Ureter (tissue), 1 donor: ENCODE measurements around the gene BCL2. TPM values are rescaled to one million over a fixed set of nuclear protein-coding genes. Genes with fewer than 3 reads are reported as not detected.
"Not testable (repeated sequence)": the region's sequence is repeated elsewhere in the genome, so short reads cannot be mapped to it uniquely, and the experiment has no call there.

Experiments
- DNase-seq: peaks from one replicate; pipeline ENCODE4 v3.0.0-alpha.2; 2020; ENCODE audit warnings: low spot score
- total RNA-seq: library from RNA; stranded (reverse); gene quantifications from one replicate; pipeline ENCODE4 v1.2.4, GENCODE V29; 2023
- donor health status: DM: yes; HTN: yes; CAD: no.

The BCL2 gene
- total RNA-seq, result 13.3 TPM

DNA sequence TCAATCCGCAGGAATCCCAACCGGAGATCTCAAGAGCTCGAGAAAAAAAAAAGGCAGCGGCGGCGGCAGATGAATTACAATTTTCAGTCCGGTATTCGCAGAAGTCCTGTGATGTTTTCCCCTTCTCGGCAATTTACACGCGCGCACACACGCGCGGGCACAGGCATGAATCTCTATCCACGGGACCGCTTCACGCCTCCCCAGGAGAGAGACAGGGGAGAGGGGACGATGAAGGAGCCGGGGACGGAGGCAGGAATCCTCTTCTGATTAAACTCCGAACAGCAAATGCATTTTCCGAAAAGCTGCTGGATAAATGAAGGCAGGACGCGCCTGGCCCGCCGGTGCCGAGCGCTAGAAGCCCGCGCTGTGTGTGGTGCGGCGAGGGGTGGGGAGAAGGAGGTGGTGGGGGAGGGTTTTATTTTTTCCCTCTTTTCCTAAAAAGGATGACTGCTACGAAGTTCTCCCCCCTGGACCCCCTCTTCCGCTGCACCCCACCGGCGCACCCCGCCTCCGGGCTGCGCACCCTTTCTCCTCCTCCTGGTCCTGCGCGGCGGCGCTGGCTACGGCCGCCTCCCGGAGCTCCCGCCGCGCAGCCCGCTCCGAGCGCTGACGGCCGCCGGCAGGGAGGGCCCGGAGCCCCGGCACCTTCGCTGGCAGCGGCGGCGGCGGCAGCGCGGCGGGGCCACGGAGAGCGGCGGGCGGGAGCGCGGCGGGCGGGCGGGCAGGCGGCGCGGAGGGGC is at the start of gene BCL2:
Gene BCL2 (minus strand): TSS at position 387 of the 740 bp plus-strand sequence.
- peak; percentile 54 for DNase-seq

DNA sequence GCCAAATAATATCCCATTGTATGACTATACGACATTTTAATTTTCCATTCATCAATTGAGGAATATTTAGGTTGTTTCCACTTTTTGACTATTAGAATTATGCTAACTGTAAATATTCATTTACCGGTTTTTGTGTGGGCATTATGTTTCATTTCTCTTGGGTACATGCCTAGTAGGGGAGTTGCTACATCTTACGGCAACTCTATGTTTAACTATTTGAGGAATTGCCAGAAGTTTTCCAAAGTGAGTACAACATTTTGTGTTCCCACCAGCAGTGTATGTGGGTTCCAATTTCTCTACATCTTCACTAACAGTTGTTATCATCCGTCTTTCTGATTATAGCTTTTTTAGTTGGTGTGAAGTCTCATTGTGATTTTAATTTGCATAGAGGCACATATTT is 49.0 kb upstream of the BCL2 start:
- DNase-seq, result no peak

DNA sequence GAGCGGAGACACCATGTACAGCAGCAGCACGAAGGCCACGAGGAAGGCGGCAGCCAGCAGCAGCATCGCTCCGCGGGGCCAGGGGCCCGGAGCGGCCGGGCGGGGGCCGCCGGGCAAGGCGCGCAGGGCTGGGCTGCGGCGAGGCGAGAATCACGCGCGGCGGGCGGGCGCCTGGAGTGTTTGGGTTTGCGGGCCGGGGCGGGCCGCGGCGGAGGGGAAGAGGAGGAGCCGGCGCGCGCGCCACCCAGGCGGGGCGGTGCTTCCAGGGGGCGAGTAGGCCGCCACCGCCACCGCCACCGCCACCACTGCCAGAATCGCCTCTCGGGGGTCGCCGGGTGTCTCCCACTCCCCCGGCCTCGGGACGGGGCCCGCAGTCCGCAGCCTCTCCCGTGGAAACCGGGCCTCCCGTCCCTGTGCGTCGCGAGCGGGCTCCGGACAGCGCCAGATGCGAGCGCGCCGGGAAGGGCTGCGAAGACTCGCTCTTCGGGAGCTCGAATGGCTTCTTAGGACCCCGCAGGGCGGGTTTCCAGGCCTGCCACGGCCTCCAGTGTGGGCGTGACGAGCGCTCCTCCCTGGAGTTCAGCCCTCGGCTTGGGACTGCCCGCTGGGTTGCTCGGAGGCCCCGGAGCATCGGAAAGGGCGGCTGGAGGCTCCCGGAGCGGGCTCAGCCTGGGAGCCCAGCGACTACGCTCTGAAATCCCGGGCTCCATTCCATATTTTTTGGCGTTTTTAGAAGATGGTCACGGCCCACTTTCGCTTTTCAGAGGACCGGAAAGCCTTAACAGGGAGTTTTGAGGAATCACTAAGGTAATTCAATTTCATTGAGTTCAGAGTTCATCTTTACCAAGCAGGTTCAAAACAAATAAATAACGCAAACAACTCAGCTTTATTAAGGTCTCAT is 47.7 kb upstream of the BCL2 start, which contains the start of gene KDSR:
Gene KDSR (minus strand): TSS at position 154 of the 901 bp plus-strand sequence. CDS start 88 bp downstream, at position 66.
- peak; percentile 96 for DNase-seq

DNA sequence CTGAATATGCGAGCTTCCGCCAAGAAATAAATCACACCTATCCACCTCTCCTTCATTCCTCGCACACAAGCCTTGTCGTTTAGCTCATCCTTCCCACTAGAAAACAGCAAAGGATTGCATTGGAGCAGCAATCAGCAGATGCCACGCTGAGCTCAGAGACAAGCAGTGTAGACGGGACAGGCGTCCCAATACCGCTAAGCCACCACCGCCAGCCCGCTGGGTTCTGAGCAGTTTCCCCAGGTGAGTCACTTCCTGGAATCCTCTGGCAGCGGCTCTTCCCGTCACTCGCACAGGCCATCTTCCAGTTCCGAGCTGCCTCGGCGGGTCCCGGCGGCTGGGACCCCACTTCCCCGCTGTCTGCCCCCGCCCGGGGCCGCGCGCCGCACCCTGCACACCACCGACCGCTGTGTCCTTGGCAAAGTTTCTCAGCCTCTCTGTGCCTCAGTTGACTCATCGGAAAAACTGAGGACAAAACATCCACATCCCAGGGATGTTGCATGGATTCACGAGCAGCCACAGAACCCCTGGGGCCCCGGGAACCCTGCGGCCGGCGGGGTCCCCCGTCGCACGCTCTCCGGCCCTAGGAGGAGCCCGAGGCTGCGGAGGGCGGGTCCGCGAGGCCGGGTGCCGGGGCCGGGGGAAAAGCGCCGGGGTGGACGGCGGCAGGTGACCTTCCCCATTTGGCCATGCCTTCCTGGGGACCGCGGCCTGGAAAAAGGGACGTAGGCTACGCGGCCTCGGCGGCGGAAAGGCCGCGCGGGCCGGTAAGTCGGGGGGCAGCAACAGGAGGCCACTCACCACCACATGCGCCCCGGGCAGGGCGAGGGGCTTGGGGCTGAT is 46.9 kb upstream of the BCL2 start:
- peak; percentile 64 for DNase-seq

DNA sequence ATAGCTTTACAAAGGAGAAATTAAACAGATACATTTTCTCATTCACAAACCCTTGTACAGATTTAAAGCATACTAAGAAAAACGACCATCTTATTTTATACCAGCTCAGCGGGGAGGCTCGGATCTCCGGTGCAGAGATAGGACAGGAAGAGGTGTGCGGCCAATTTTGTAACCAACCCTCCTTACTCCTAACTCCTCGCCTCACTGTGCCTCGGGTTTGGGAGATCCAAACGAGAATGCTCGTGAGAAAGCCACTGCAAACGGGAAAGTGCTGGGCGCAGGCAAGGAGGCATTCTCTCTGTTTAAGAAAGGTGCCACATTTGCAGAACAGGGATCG is 46.3 kb upstream of the BCL2 start:
- DNase-seq, result no peak

DNA sequence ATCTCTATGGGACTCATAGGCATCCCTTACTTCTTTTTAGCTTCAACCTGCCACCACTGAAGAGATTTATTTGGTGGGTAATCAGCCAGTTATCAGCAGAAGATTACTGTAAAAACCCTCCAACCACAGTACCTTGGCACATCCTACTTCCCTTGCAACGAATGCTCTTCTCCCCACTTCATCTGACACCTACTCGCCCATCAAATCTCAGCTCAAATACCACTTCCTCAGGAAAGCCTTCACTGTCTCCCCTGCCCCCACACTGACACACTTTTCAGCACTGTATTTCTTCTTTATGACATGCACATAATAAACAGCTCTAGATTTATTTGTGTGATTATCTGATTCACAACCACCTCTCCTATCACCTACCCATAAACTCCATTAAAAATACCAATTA is 44.4 kb upstream of the BCL2 start:
- DNase-seq, result no peak

DNA sequence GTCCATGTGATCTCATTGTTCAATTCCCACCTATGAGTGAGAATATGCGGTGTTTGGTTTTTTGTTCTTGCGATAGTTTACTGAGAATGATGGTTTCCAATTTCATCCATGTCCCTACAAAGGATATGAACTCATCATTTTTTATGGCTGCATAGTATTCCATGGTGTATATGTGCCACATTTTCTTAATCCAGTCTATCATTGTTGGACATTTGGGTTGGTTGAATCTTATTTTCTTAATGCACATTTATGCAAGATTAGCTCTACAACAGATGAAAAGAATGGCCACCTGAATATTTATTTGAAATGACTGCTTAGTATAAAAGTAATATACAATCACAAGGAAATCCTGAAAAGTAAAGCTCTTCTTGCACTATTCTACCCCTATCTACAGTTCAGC is 43.9 kb upstream of the BCL2 start:
- DNase-seq, result not testable (repeated sequence)

DNA sequence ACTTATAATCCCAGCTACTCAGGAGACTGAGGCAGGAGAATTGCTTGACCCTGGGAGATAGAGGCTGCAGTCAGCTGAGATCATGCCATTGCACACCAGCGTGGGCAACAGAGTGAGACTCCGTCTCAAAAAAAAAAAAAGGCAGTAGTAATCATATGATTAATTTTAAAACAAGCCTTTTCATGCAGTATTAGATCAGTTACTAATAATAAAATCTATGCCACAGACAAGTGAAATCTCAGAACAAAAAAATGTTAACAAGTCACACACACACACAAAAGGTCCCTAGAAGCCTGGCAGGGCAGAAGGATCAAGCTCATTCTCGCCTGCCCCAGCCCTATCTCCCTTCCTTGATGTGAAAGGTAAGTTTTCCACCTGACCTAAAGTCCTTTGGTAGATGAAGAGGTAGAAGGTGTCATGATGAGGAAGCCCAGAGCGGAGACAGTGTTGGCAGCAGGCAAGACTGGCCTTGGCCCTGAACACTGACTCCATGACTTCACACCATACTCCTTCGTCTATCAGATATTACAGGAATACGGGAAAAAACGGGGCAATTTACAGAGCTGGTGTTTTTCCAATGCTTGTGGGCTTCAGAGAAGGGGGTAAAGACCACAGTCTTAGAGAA is 36.8 kb upstream of the BCL2 start:
- DNase-seq, result no peak

DNA sequence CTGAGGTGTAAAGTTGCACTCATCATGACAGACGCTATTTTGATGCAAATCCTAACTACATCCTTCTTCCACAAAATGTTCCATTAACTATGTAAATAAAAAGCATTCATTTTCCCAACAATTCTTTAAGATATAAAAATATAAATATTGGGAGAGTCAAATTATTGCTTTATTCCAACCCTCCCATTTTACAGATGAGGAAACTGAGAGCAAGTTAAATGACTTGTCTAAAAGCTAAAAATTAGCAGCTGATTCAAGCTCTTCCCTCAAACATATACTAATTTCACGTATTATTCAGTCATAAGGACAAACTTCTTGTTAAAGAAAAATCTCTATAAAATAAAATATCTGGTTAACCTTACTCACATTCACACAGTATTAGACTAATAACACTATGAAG is 30.7 kb upstream of the BCL2 start:
- DNase-seq, result no peak

DNA sequence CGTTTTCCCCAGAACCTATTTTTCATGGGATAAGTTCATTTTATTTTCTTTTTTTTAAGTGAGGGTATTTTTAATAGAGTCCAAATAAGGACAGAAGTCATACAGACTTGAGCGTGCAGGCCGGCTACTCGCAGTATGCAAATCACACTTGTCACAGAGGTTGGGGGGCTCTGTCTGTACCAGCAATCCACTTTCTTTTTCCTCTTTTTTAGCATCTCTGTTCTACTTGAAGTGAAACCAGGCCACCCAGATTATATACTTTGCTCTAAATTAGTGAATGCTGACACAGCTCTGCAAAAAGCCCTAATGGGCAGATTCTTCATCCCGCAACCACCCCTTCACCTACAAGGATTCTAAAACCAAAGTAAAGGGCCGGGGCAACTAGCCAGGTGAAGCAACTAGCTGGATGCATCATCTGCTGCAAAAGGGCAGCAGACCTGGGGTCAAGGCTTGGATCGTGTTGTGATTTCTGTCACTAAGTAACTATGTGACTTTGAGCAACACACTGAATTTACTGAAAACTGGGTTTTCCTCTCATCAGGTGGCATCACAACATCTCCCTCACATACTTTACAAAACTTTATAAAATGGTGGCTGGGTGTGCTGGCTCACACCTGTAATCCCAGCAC is 29.1 kb upstream of the BCL2 start:
- DNase-seq, result no peak

DNA sequence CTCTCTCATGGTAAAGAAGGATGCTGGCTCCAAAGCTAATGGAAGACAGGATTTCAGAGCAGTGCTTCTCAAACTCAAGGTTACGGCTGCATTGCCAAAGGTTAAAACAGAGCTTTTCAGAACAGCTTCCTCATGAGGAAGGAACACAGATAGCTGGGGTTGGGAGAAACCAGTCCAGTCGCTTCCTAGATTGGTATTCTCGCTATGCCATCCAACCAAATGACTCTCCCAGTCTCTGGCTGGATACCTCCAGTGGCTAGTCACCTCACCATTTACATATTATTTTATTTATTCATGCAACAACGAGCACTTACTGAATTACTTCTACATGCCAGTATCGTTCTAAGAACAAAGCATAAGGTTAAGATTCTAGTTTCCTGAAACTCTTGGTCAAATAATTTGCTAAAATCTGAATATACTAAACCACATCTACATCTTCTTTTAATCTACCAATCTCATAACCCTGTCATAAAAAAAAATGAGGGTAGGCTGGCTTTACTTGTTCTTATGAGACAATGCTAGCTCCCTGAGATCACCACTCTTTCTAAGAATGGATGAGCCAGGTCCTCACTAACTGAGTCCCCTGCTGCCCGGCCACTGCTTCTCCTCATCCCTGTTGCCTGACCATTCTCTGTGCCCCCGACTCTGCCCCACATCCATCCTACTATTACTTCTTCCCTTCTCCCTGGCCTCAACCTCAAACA is 27.1 kb upstream of the BCL2 start:
- DNase-seq, result no peak

DNA sequence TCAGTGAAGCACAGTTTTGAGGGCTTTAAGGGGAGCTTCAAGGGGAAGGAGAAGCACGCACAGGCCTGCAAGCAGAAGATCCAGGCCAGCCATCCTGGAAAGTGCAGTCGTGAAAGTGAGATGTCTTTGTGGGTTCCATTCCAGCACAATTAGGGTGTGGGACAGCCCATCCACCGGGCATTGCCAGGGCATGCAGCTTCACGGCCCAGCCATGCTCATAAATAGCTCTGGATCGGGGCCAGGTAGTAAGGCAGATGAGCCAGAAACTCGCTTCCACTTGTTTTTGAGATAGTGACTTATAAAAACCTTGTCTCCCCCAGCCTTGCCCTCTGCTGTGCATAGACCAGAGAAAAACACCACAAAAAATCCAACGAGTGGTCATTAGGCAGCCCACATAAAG is 26.5 kb upstream of the BCL2 start:
- DNase-seq, result peak; percentile 69

DNA sequence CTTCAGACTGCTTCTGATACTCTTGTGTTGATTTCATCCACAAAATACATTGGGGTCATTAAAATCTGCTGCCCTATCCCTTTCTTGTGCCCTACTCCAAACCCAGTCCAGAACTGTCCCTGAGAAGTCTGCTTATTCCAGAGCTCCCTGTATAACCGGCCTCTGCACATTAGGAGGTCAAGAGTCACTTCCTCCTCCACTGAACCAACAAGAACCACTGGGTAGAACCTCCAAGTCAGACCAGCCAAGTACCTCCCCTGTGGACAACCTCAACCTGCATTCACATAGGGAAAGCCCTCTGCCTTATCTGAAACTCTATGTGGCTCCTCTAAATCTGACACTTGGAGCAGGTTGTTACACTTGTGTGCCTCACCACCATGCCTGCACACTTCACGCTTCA is 25.3 kb upstream of the BCL2 start:
- no peak for DNase-seq

DNA sequence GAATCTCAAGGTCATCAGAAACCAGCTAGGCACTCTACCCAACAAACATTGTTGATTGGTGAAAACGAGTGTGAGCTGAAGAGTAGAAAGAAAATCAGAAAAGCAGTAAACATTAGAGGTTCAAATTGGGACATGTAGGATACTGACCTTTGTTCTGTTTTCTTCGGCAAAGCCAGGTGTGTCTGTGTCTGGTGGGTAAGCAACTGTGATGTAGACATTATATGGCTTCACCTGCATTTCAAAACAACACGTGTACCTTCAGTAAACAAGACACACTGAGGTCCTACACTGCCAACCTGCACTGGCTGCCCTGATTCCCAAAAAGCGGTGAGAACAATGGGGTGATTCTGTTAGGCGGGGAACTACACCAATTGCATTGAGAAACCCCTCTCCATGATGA is 24.7 kb upstream of the BCL2 start:
- no peak for DNase-seq

DNA sequence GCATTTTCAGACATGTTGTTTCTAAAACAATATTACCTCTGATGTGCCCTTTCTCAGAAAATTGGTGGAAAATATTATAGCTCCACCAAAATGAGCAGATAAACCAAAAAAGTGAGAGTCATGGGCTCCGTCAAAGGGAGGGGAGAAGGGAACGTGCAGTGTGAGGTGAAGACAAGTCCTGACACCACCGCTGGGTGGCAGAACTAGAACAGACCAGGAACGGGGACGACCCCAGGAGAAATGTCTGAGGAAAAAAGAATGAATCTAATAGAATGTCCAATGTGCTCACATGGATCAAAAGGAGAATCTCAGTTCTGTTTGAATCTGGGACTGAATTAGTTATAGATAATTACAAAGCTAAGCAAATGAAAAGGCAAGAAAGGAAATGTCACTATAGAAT is 22.6 kb upstream of the BCL2 start:
- DNase-seq, result no peak

DNA sequence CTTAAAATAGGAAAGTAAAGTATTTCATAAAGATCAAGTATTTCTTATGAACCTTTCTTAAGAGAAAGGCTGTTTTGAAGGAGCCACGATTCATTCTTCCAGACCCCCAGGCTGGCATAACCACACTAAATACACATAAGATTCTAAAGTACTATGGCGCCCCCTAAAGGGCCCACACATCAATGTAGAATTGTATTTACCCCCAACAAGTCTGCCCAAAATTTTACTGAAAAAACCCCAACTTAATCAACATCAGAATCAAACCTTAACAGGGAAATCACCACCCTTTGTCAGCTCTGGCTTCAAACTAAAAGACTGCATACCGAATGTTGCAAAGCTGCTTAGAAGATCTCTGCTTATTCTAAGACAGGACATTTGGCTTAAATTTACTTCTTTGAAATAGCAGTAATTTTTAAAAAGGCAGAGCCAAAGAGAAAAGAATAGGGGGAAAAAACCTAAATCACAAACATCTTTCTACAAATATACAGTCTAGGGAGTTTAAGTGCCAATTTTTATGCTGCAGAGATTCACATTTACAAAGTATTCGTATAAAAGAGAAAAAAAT is 20.4 kb upstream of the BCL2 start:
- no peak for DNase-seq

DNA sequence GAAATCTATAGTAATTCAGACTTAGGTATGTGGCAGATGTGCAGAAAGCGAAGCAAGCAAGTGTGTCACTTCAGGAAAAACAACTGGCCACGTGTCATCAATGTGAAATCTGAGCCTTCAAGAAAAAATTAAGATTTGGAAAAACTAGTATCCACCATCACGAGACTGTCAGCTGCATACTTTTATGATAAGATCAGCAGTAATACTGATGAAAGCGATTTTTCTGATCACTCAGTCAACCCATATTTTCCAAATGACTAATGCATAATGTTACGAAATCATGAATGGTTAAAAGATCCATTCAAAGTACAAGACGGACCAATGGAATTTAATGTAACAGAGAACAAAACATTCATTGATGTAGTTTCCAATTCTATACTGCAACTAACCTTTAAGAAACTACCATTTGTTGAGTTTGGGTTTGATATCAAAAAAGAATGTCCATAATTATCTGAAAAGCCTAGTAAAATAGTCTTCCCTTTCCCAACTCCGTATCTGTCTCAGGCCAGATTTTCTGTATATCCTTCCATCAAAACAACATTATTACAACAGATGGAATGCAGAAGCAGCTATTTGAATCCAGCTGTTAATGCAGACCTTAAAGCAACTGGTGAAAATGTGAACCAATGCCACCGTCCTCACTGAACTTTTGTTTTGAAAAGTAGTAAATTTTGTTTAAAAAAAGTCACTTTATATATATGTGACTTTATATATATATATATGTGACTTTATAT is 17.0 kb upstream of the BCL2 start:
- DNase-seq, result no peak

DNA sequence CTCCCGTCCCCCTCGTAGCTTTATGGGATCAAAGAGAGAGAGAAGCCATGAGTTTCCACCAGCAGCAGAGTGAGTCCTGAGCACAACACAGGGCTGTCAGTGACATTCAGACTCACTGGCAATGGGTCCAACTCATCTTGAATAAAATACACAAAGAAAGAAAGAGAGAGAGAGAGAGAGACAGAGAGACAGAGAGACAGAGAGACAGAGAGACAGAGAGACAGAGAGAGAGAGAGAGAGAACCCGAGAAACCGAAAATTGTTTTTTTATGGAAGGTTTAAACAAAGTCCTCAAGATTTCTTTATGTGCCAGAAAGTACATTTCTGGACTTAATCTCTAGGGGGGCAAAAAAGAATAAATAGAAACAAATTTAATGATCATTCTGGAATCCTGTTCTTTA is 11.5 kb upstream of the BCL2 start:
- DNase-seq, result no peak

DNA sequence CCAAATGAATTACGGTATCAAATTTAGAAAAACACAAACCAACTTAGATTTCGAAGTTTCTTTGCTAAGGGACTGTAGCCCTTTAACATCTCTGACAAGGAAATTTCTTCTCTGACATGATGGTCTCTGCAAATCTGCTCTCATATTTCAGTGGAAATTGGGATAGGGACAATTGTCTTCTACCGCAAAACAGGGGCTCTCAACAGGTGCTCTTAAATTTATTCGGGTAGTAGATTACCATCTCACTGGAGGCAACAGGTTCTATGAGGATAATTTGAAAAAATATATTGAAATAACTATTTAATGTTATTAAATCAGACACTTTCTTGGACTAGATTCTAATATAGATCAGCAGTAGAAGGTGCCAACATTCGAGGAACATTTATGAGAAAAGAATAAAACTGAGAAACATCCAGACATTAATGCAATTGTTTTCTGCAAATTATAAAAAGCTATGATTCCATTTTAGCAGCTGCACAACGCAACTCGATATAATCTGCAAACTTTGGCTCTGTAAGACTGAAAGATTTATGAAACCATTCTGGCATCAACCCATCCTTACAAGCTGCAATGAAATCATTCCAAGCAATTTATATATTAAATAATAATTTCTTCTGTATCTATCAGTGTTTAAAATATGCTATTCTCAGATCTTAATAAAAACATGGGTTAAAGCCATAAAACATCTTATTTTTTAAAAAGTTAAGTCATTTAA is 10.0 kb upstream of the BCL2 start:
- DNase-seq, result no peak
